Measurements from ENCODE around the gene ABHD4. TPM values are rescaled to one million over a fixed set of nuclear protein-coding genes. Genes with fewer than 3 reads are reported as not detected.

ABHD4 gene
- total and polyA plus RNA-seq, 10 of the 15 experiments (the other 5 are each of a cell fraction or from before 2014, with no cell fraction given), result 5.4 to 28.7 (median 10.8) TPM

GRCh38 chr14:22558221-22558913 lies 39.7 kb upstream of the ABHD4 start (continued):
- peak; percentile 86 for TF ChIP-seq POLR2AphosphoS5 (IDR thresholded peaks at IDR 0.05; ENCODE audit: low read length)
- no peak for TF ChIP-seq RUNX3 (IDR thresholded peaks at IDR 0.05; ENCODE audit: low read length)
- no peak for TF ChIP-seq RAD21 (IDR thresholded peaks at IDR 0.05; ENCODE audit: insufficient read depth, low read depth, low read length)
- peak; percentile 21; the same call in 1 of the 2 replicates for TF ChIP-seq ZNF384 (IDR thresholded peaks at IDR 0.05; ENCODE audit: borderline replicate concordance, low read depth, low read length)
- no peak for TF ChIP-seq NR2C2 (IDR thresholded peaks at IDR 0.05; ENCODE audit: borderline replicate concordance, control insufficient read depth, insufficient read length, low read depth)
- TF ChIP-seq ZNF622 (IDR thresholded peaks at IDR 0.05), result no peak
- no peak for TF ChIP-seq TCF7 (IDR thresholded peaks at IDR 0.05; ENCODE audit: borderline replicate concordance)
- TF ChIP-seq, protein P1, sequence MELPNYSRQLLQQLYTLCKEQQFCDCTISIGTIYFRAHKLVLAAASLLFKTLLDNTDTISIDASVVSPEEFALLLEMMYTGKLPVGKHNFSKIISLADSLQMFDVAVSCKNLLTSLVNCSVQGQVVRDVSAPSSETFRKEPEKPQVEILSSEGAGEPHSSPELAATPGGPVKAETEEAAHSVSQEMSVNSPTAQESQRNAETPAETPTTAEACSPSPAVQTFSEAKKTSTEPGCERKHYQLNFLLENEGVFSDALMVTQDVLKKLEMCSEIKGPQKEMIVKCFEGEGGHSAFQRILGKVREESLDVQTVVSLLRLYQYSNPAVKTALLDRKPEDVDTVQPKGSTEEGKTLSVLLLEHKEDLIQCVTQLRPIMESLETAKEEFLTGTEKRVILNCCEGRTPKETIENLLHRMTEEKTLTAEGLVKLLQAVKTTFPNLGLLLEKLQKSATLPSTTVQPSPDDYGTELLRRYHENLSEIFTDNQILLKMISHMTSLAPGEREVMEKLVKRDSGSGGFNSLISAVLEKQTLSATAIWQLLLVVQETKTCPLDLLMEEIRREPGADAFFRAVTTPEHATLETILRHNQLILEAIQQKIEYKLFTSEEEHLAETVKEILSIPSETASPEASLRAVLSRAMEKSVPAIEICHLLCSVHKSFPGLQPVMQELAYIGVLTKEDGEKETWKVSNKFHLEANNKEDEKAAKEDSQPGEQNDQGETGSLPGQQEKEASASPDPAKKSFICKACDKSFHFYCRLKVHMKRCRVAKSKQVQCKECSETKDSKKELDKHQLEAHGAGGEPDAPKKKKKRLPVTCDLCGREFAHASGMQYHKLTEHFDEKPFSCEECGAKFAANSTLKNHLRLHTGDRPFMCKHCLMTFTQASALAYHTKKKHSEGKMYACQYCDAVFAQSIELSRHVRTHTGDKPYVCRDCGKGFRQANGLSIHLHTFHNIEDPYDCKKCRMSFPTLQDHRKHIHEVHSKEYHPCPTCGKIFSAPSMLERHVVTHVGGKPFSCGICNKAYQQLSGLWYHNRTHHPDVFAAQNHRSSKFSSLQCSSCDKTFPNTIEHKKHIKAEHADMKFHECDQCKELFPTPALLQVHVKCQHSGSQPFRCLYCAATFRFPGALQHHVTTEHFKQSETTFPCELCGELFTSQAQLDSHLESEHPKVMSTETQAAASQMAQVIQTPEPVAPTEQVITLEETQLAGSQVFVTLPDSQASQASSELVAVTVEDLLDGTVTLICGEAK (IDR thresholded peaks at IDR 0.05; ENCODE audit: borderline replicate concordance), result no peak
- no peak for TF ChIP-seq CBFB (IDR thresholded peaks at IDR 0.05; ENCODE audit: low read depth)
- no peak for TF ChIP-seq BRCA1 (IDR thresholded peaks at IDR 0.05; ENCODE audit: low read depth, low read length)
- TF ChIP-seq E2F4 (IDR thresholded peaks at IDR 0.05; ENCODE audit: low read depth, low read length), result no peak
- peak; percentile 46; the same call in 1 of the 3 replicates for TF ChIP-seq POU2F2 (IDR thresholded peaks at IDR 0.05; ENCODE audit: borderline replicate concordance, low read depth, low read length)
- TF ChIP-seq ZZZ3 (IDR thresholded peaks at IDR 0.05; ENCODE audit: control insufficient read depth, insufficient read length, low read depth), result no peak
- peak; percentile 70 for TF ChIP-seq LARP7 (IDR thresholded peaks at IDR 0.05)
- TF ChIP-seq, protein P2, sequence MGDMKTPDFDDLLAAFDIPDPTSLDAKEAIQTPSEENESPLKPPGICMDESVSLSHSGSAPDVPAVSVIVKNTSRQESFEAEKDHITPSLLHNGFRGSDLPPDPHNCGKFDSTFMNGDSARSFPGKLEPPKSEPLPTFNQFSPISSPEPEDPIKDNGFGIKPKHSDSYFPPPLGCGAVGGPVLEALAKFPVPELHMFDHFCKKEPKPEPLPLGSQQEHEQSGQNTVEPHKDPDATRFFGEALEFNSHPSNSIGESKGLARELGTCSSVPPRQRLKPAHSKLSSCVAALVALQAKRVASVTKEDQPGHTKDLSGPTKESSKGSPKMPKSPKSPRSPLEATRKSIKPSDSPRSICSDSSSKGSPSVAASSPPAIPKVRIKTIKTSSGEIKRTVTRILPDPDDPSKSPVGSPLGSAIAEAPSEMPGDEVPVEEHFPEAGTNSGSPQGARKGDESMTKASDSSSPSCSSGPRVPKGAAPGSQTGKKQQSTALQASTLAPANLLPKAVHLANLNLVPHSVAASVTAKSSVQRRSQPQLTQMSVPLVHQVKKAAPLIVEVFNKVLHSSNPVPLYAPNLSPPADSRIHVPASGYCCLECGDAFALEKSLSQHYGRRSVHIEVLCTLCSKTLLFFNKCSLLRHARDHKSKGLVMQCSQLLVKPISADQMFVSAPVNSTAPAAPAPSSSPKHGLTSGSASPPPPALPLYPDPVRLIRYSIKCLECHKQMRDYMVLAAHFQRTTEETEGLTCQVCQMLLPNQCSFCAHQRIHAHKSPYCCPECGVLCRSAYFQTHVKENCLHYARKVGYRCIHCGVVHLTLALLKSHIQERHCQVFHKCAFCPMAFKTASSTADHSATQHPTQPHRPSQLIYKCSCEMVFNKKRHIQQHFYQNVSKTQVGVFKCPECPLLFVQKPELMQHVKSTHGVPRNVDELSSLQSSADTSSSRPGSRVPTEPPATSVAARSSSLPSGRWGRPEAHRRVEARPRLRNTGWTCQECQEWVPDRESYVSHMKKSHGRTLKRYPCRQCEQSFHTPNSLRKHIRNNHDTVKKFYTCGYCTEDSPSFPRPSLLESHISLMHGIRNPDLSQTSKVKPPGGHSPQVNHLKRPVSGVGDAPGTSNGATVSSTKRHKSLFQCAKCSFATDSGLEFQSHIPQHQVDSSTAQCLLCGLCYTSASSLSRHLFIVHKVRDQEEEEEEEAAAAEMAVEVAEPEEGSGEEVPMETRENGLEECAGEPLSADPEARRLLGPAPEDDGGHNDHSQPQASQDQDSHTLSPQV (IDR thresholded peaks at IDR 0.05), result peak; percentile 76
- peak; percentile 95 for TF ChIP-seq MEF2B (IDR thresholded peaks at IDR 0.05; ENCODE audit: partially characterized antibody, poor library complexity, severe bottlenecking)
- TF ChIP-seq SMAD5 (IDR thresholded peaks at IDR 0.05; ENCODE audit: low read depth), result no peak
- no peak for TF ChIP-seq EGR1 (IDR thresholded peaks at IDR 0.05; ENCODE audit: borderline replicate concordance in 1 of 2, low read depth in 2 of 2, low read length in 2 of 2)
- 0 out of 2 replicates have a peak, but pooled peaks have one; percentile 56 for TF ChIP-seq ATF7 (IDR thresholded peaks at IDR 0.05; ENCODE audit: low read depth)
- TF ChIP-seq CHD2 (IDR thresholded peaks at IDR 0.05; ENCODE audit: borderline replicate concordance, low read depth, low read length), result no peak
- TF ChIP-seq, protein P3, sequence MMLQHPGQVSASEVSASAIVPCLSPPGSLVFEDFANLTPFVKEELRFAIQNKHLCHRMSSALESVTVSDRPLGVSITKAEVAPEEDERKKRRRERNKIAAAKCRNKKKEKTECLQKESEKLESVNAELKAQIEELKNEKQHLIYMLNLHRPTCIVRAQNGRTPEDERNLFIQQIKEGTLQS (IDR thresholded peaks at IDR 0.05; ENCODE audit: borderline replicate concordance, extremely low read depth, low read depth, low read length), result no peak
